PC-3 (cell line): ENCODE measurements around the gene ONECUT1. TPM values are rescaled to one million over a fixed set of nuclear protein-coding genes. Genes with fewer than 3 reads are reported as not detected.

ENCODE experiments used
- ATAC-seq: fragments of 200-7000 bp; cut with Tn5 transposase; 2 replicates; pipeline ENCODE4 v1.9.1; 2020; ENCODE audit warnings: mild to moderate bottlenecking, moderate library complexity
- BruUV-seq: library from RNA; stranded (reverse); fragments of 400-500 nt; replicated peaks from 2 replicates; lab custom pipeline; 2021; lab: Mats Ljungman, UMichigan
- CTCF ChIA-PET: fragments of 300-600 bp; sonication (Branson Sonifier 250); formaldehyde crosslinking; loops from one replicate; lab custom pipeline; 2022; ENCODE audit warnings: antibody characterized with exemption; lab: Charles Lee
- POLR2A ChIA-PET: fragments of 300-600 bp; sonication (Branson Sonifier 250); formaldehyde crosslinking; loops from one replicate; lab custom pipeline; 2022; ENCODE audit warnings: antibody characterized with exemption; ENCODE audit not compliant: unreplicated experiment; lab: Charles Lee
- DNase-seq: peaks from one replicate; pipeline ENCODE4 v3.0.0-alpha.2; 2015
- H2AFZ ChIP-seq: fragments of 300-600 bp; sonication (generic); 2 replicates; pipeline ENCODE4 v1.6.0; 2016; ENCODE audit warnings: antibody characterized with exemption, low read length
- H3F3A ChIP-seq: fragments of 300-600 bp; sonication (generic); one replicate; pipeline ENCODE4 v1.6.0; 2017; ENCODE audit warnings: antibody characterized with exemption, low read length, control low read depth, mild to moderate bottlenecking; ENCODE audit not compliant: unreplicated experiment
- H3K27ac ChIP-seq: fragments of 300-600 bp; sonication (generic); 2 replicates; pipeline ENCODE4 v1.5.1; 2016; ENCODE audit warnings: mild to moderate bottlenecking, low read length
- H3K27me3 ChIP-seq: fragments of 300-600 bp; sonication (generic); 2 replicates; pipeline ENCODE4 v1.6.1; 2016; ENCODE audit warnings: low read length, mixed read lengths
- H3K36me3 ChIP-seq: fragments of 300-600 bp; sonication (generic); 2 replicates; pipeline ENCODE4 v1.6.1; 2016; ENCODE audit warnings: low read depth, mixed run types, low read length, mixed read lengths
- H3K4me1 ChIP-seq: fragments of 300-600 bp; sonication (generic); 2 replicates; pipeline ENCODE4 v1.5.1; 2016; ENCODE audit warnings: low read length; ENCODE audit not compliant: insufficient read depth
- H3K4me2 ChIP-seq: fragments of 300-600 bp; sonication (generic); 2 replicates; pipeline ENCODE4 v1.6.0; 2016; ENCODE audit warnings: low read length
- H3K4me3 ChIP-seq: fragments of 300-600 bp; sonication (generic); 2 replicates; pipeline ENCODE4 v1.5.1; 2016; ENCODE audit warnings: mild to moderate bottlenecking, low read length, mixed read lengths
- H3K79me2 ChIP-seq: fragments of 300-600 bp; sonication (generic); 2 replicates; pipeline ENCODE4 v1.6.1; 2017; ENCODE audit warnings: low read length, mixed read lengths
- H3K9ac ChIP-seq: fragments of 300-600 bp; sonication (generic); 2 replicates; pipeline ENCODE4 v1.6.0; 2016; ENCODE audit warnings: mild to moderate bottlenecking, low read length
- H3K9me2 ChIP-seq: fragments of 300-600 bp; sonication (generic); replicated peaks from 2 replicates; pipeline ENCODE4 v1.6.1; 2016; ENCODE audit warnings: mixed run types, low read length, mixed read lengths
- H3K9me3 ChIP-seq: fragments of 300-600 bp; sonication (generic); 2 replicates; pipeline ENCODE4 v1.6.1; 2016; ENCODE audit warnings: low read length, mixed read lengths
- H4K20me1 ChIP-seq: fragments of 300-600 bp; sonication (generic); 2 replicates; pipeline ENCODE4 v1.6.1; 2016; ENCODE audit warnings: low read length, mixed read lengths
- CTCF ChIP-seq: fragments of 300-600 bp; sonication (generic); conservative IDR thresholded peaks from 2 replicates; pipeline ENCODE4 v1.5.1; 2017; ENCODE audit warnings: antibody characterized with exemption, low read depth, mild to moderate bottlenecking, low read length
- EZH2 ChIP-seq: fragments of 300-600 bp; sonication (generic); IDR thresholded peaks from one replicate; pipeline ENCODE4 v1.6.1; 2017; ENCODE audit warnings: antibody characterized with exemption, mild to moderate bottlenecking, low read length; ENCODE audit not compliant: unreplicated experiment
- EZH2phosphoT487 ChIP-seq: fragments of 300-600 bp; sonication (generic); IDR thresholded peaks from 2 replicates; pipeline ENCODE4 v1.6.1; 2018; ENCODE audit warnings: mild to moderate bottlenecking, antibody characterized with exemption, low read length, borderline replicate concordance
- intact Hi-C: fragments of 100-400 bp; cut with micrococcal nuclease; formaldehyde crosslinking; loops from 2 replicates; pipeline ENCODE4 v1.9.0; 2023
- total RNA-seq: library from RNA; depleted of rRNA; stranded (reverse); fragments of >200 nt; gene quantifications from 2 replicates; pipeline ENCODE4 v1.2.3, GENCODE V29; 2014

Gene ONECUT1
- total RNA-seq, 1 experiment from 2014 or later: not detected

GRCh38 chr15:52715411-52715810 is 74.7 kb downstream of the ONECUT1 start:
- Histone ChIP-seq H3K36me3 (no peaks in the 10 kb centered on the region), H3K9me3 (no peaks in the 10 kb centered on the region), H3F3A (no peaks in the 10 kb centered on the region), H3K27me3 (no peaks in the 10 kb centered on the region), H3K4me1 (no peaks in the 10 kb centered on the region), H3K9ac (no peak overlapping the region), H2AFZ (no peak overlapping the region), H3K79me2 (no peaks in the 10 kb centered on the region), H3K27ac (no peak overlapping the region), H3K4me2 (no peak overlapping the region), H3K9me2 (no peaks in the 10 kb centered on the region), H3K4me3 (no peak overlapping the region), H4K20me1 (no peaks in the 10 kb centered on the region)
- CTCF ChIA-PET: no interaction called here
- intact Hi-C loops: no loop called here
- POLR2A ChIA-PET: no interaction called here
- BruUV-seq: no TSS peak
- DNase-seq (no peak), ATAC-seq (no peak)
- TF ChIP-seq CTCF (no peak), EZH2phosphoT487 (no peak), EZH2 (no peak)

- Histone ChIP-seq H3K27me3 (no peaks in the 10 kb centered on the region), H3K79me2 (no peaks in the 10 kb centered on the region), H3K4me2 (no peak overlapping the region), H3F3A (no peaks in the 10 kb centered on the region), H3K27ac (no peak overlapping the region), H3K9me3 (no peaks in the 10 kb centered on the region), H3K9ac (no peak overlapping the region), H2AFZ (no peak overlapping the region), H3K4me3 (no peak overlapping the region), H3K9me2 (no peaks in the 10 kb centered on the region), H4K20me1 (no peaks in the 10 kb centered on the region), H3K36me3 (no peaks in the 10 kb centered on the region), H3K4me1 (no peaks in the 10 kb centered on the region)
- DNase-seq: no peak
- ChIA-PET CTCF (no interaction called here), POLR2A (no interaction called here)
- no TSS peak for BruUV-seq
- no peak for ATAC-seq
- intact Hi-C loops: no loop called here
- no peak for TF ChIP-seq EZH2phosphoT487
- TF ChIP-seq CTCF: no peak
- TF ChIP-seq EZH2: no peak
Measured at GRCh38 chr15:52714968-52715367, 75.2 kb downstream of the ONECUT1 start.

- TF ChIP-seq EZH2 (no peak), CTCF (no peak), EZH2phosphoT487 (no peak)
- POLR2A ChIA-PET: no interaction called here
- intact Hi-C loops: no loop called here
Measured at GRCh38 chr15:52710708-52711389, 79.3 kb downstream of the ONECUT1 start.

More at GRCh38 chr15:52710708-52711389, 79.3 kb downstream of the ONECUT1 start:
- H4K20me1 ChIP-seq: no peaks in the 10 kb centered on the region
- DNase-seq (no peak), ATAC-seq (no peak)
- no peak overlapping the region for H3K4me3 ChIP-seq
- no peak overlapping the region for H2AFZ ChIP-seq
- CTCF ChIA-PET: no interaction called here
- no peaks in the 10 kb centered on the region for H3F3A ChIP-seq
- H3K9me3 ChIP-seq: no peaks in the 10 kb centered on the region
- H3K36me3 ChIP-seq: no peaks in the 10 kb centered on the region
- no peaks in the 10 kb centered on the region for H3K79me2 ChIP-seq
- no peaks in the 10 kb centered on the region for H3K4me1 ChIP-seq
- H3K9me2 ChIP-seq: no peaks in the 10 kb centered on the region
- BruUV-seq: no TSS peak
- H3K9ac ChIP-seq: no peak overlapping the region
- no peak overlapping the region for H3K4me2 ChIP-seq
- H3K27me3 ChIP-seq: no peaks in the 10 kb centered on the region
- H3K27ac ChIP-seq: no peak overlapping the region
